Duodenal mucosa (tissue), 2 donors: ENCODE measurements around the gene SKIC8.

ENCODE experiments used
- H3K27ac ChIP-seq: one replicate; pipeline ENCODE4 v1.7.0; 2013; ENCODE audit warnings: low read depth, low read length
- H3K27me3 ChIP-seq, 2 donors: one replicate each; pipeline ENCODE4 v1.7.0; 2013; ENCODE audit warnings: low read length in 2 of 2, control low read depth in 1 of 2; ENCODE audit not compliant: insufficient read depth in 2 of 2, control insufficient read depth in 1 of 2
- H3K36me3 ChIP-seq, 2 donors: one replicate each; pipeline ENCODE4 v1.7.0; 2013; ENCODE audit warnings: low read length in 2 of 2, control low read depth in 1 of 2; ENCODE audit not compliant: insufficient read depth in 2 of 2, control insufficient read depth in 1 of 2
- H3K4me1 ChIP-seq, 2 donors: one replicate each; pipeline ENCODE4 v1.7.0; 2013; ENCODE audit warnings: low read length in 2 of 2, control low read depth in 1 of 2; ENCODE audit not compliant: insufficient read depth in 2 of 2, control insufficient read depth in 1 of 2
- H3K4me3 ChIP-seq, 2 donors: one replicate each; pipeline ENCODE4 v1.7.0; 2013; ENCODE audit warnings: low read length in 2 of 2, low read depth in 1 of 2
- H3K9ac ChIP-seq, 2 donors: one replicate each; pipeline ENCODE4 v1.7.0; 2013; ENCODE audit warnings: low read length in 2 of 2, low read depth in 1 of 2
- H3K9me3 ChIP-seq, 2 donors: one replicate each; pipeline ENCODE4 v1.7.0; 2013; ENCODE audit warnings: low read length in 2 of 2, control low read depth in 1 of 2; ENCODE audit not compliant: control insufficient read depth in 1 of 2

SKIC8 gene

DNA sequence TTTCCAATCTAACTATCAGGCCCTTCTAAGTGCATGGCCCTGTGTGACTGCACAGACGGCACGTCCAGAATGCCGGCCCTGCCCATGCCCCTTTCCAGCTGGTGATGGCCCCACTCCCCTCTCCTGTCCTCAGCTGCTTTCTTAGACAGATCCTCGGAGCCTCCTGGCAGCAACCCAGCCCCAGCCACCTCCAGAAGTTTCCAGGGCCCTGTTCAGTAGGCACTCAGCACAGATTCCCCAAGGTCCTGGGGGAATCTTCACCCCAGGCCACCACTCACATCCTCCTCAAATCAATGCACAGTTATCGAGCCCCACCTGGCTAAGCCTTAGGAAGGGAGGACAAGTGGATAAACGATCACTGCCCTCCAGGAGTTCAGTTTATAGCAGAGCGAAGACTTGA is 39.4 kb upstream of the SKIC8 start:
- Histone ChIP-seq H3K4me3 (no peak overlapping the region), H3K27me3 (peaks cover 45 to 54% of the 10 kb centered on the region in 2 donors), H3K27ac (no peak overlapping the region), H3K36me3 (no peaks in the 10 kb centered on the region), H3K9ac (no peak overlapping the region), H3K9me3 (no peaks in the 10 kb centered on the region), H3K4me1 (peaks cover 7 to 11% of the 10 kb centered on the region in 2 donors)

- Histone ChIP-seq H3K4me3 (no peak overlapping the region), H3K27ac (no peak overlapping the region), H3K4me1 (peaks cover 6 to 8% of the 10 kb centered on the region in 2 donors), H3K9ac (no peak overlapping the region), H3K36me3 (no peaks in the 10 kb centered on the region), H3K9me3 (no peaks in the 10 kb centered on the region), H3K27me3 (peaks cover 29 to 34% of the 10 kb centered on the region in 2 donors)
Observed at GRCh38 chr15:78335985-78336384, 36.6 kb upstream of the SKIC8 start.

DNA sequence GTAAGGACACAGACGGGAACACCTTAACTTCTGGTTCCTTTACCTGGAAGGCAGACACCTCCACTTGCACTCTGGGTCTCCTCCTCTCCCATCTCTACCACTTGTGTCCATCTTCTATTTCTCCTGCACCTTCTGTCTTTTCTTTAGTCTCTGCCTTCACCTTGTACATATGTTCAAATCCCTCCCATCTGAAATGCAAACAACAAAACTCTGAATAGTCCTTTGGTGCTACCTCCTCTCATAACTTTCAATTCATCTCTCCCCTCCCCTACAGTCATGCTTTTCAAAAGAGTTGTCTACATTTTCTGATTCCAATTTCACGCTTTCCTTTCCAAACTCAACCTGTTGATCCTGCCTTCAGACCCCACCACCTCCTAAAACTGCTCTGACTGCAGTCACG is 35.4 kb upstream of the SKIC8 start:
- Histone ChIP-seq H3K4me3 (no peak overlapping the region), H3K27ac (no peak overlapping the region), H3K36me3 (no peaks in the 10 kb centered on the region), H3K9ac (no peak overlapping the region), H3K4me1 (no peaks in the 10 kb centered on the region), H3K27me3 (peaks cover 20 to 24% of the 10 kb centered on the region in 2 donors), H3K9me3 (no peaks in the 10 kb centered on the region)

GRCh38 chr15:78329625-78330024 is 30.2 kb upstream of the SKIC8 start:
- H3K36me3 ChIP-seq, result no peaks in the 10 kb centered on the region
- no peak overlapping the region for H3K4me3 ChIP-seq
- no peaks in the 10 kb centered on the region for H3K27me3 ChIP-seq
- no peaks in the 10 kb centered on the region for H3K9me3 ChIP-seq
- H3K9ac ChIP-seq, result no peak overlapping the region
- no peak overlapping the region for H3K27ac ChIP-seq
- H3K4me1 ChIP-seq, result peaks cover 0 to 4% of the 10 kb centered on the region in 2 donors

- no peak overlapping the region for H3K4me3 ChIP-seq
- no peaks in the 10 kb centered on the region for H3K9me3 ChIP-seq
- H3K9ac ChIP-seq, result no peak overlapping the region
- no peaks in the 10 kb centered on the region for H3K36me3 ChIP-seq
- H3K27me3 ChIP-seq, result no peaks in the 10 kb centered on the region
- H3K4me1 ChIP-seq, result peaks cover 0 to 4% of the 10 kb centered on the region in 2 donors
- H3K27ac ChIP-seq, result no peak overlapping the region
Observed at GRCh38 chr15:78327466-78327865, 28.1 kb upstream of the SKIC8 start.

DNA sequence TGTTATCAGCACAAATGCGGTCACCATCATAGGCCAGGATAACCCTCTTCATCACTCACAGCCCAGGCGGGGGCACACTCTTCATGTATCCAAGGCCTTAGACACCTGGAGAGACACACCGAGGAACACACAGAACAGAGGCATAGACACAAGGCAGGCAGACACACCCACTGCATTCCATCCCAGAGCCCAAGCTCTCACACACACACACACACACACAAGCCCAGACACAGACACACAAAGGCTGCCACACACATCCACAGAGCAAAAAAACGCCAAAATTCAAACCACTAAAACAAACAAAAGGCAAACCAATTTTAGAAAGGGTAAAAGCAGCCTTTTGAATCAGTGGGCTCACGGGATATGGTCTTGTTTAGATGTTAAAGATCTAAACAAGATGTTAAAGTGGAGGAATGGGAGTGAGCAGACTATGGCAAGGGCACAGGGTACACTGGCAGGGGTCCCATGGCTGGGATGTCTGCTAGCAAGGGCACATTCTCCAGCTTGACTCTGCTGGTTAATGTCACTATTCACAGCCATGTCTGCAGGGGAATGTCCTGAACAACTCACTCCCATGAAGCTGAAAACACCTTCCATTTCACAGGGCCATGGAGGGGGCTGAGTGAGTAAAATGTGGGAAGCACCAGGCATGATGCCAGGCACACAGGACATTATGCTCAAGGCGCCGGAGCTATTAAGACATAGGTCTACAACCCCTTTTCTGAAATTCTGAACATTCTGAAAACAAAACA is 25.9 kb upstream of the SKIC8 start:
- no peak overlapping the region for H3K9ac ChIP-seq
- H3K4me1 ChIP-seq, result peaks cover 0 to 4% of the 10 kb centered on the region in 2 donors
- H3K9me3 ChIP-seq, result no peaks in the 10 kb centered on the region
- no peak overlapping the region for H3K4me3 ChIP-seq
- no peaks in the 10 kb centered on the region for H3K36me3 ChIP-seq
- H3K27me3 ChIP-seq, result no peaks in the 10 kb centered on the region
- H3K27ac ChIP-seq, result no peak overlapping the region

- Histone ChIP-seq H3K4me1 (peaks cover 0 to 3% of the 10 kb centered on the region in 2 donors), H3K27me3 (no peaks in the 10 kb centered on the region), H3K4me3 (no peak overlapping the region), H3K27ac (no peak overlapping the region), H3K9me3 (no peaks in the 10 kb centered on the region), H3K9ac (no peak overlapping the region), H3K36me3 (no peaks in the 10 kb centered on the region)
Observed at GRCh38 chr15:78324144-78324543, 24.7 kb upstream of the SKIC8 start.

DNA sequence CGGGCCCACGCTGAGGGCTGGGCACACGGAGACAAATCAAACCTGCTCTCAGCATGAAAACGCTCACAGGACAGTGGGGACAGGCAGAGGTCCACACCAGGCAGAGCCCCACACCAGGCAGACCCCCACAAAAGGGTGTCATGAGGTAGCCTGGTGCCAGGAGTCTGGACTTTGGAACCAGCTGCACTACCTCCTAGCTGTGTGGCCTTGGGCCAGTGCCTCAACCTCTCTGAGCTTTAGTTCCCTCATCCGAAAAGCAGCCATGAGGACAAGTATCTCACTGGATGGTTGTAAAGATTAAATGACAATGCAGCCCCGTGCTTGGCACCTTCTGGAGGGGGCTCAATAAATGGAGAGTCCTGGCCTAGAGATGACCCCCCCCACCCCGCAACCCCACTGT is 24.3 kb upstream of the SKIC8 start:
- Histone ChIP-seq H3K27me3 (no peaks in the 10 kb centered on the region), H3K9ac (no peak overlapping the region)

DNA sequence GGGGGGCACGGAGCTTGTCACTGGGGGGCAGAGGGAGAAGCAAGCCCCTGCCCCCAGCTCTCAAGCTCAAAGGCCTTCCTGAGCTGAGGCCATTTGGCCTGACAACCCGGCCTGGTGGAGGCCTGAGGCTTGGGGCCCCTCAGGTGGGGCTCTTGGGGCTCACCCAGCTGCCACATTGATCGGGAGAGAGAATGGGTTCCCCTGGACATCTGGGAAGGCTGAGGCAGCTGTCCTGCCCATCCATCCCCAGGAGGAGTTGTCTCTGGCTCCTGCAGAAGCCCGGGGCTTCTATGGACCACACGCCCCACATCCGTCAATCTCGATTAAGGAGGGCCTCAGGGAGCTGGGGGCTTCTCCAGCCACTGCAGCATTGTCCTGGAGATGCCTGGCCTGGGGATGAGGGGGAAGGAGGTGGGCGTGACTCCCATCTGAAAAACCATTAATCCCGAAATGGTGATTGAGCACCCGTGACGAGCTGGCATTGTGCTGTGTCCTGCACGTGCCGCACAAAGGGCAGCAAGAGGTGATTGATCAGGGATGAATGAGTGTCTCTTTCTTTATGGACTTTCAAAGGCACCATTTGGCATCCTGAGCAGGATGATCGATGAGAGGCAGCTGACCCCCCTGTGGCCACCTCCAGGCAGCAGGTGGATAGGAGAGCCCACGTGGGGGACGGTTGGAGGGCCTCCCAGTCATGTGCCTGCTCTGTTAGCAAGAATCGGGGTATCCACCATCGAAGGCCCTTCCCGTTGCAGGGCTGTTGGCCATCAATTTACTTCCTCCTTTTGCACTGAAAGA is 23.5 kb upstream of the SKIC8 start:
- no peak overlapping the region for H3K9ac ChIP-seq
- no peaks in the 10 kb centered on the region for H3K27me3 ChIP-seq
- no peaks in the 10 kb centered on the region for H3K4me1 ChIP-seq
- H3K27ac ChIP-seq, result no peak overlapping the region
- H3K9me3 ChIP-seq, result no peaks in the 10 kb centered on the region
- H3K36me3 ChIP-seq, result no peaks in the 10 kb centered on the region
- H3K4me3 ChIP-seq, result no peak overlapping the region

More for the DNA sequence above, 24.3 kb upstream of the SKIC8 start:
- Histone ChIP-seq H3K36me3 (no peaks in the 10 kb centered on the region), H3K9me3 (no peaks in the 10 kb centered on the region), H3K4me1 (no peaks in the 10 kb centered on the region), H3K4me3 (no peak overlapping the region), H3K27ac (no peak overlapping the region)

DNA sequence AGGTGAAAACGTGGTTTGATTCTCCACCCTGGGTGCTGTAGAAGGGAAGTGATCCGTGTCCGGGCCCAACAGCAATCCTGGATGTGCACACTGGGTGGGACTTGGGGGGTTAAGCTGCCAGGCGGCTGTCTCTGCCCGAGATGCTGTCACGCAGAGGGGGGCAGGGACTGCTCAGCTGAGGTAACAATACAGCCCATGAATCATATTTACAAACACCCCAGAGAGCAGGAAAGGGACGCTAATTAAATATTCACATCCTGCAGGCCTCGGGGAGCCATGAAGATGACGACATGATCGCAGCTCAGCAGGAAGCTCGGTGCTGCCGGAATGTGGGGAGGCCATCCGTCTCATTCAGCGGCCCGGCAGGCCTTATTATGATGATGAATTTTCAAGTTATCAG is 22.8 kb upstream of the SKIC8 start:
- Histone ChIP-seq H3K9ac (no peak overlapping the region), H3K27ac (no peak overlapping the region), H3K9me3 (no peaks in the 10 kb centered on the region), H3K27me3 (no peaks in the 10 kb centered on the region), H3K4me1 (peaks cover 0 to 2% of the 10 kb centered on the region in 2 donors), H3K36me3 (no peaks in the 10 kb centered on the region), H3K4me3 (no peak overlapping the region)
